Thyroid gland (tissue), 4 donors: ENCODE data around the gene C18orf54. TPM values are rescaled to one million over a fixed set of nuclear protein-coding genes. Genes with fewer than 3 reads are reported as not detected.
A peak's percentile ranks its signal among the peaks of the same experiment; 100 is the strongest.

Experiments
- DNase-seq, 2 donors: peaks; one replicate each; pipeline ENCODE4 v3.0.0-alpha.2; 2019
- H3K27ac ChIP-seq, 3 donors: fragments of 200-600 bp; sonication (generic); 1 replicate in 2 of 3; 2 replicates in 1 of 3; pipeline ENCODE4 v1.5.1; 2016 to 2019; ENCODE audit warnings: mild to moderate bottlenecking in 1 of 3, moderate library complexity in 1 of 3
- H3K27me3 ChIP-seq: fragments of 200-600 bp; sonication (generic); one replicate; pipeline ENCODE4 v1.5.1; 2019
- H3K36me3 ChIP-seq, 2 donors: fragments of 200-600 bp; sonication (generic); one replicate each; pipeline ENCODE4 v1.5.1; 2016 to 2019
- H3K4me1 ChIP-seq, 2 donors: fragments of 200-600 bp; sonication (generic); one replicate each; pipeline ENCODE4 v1.5.1; 2017 to 2019
- H3K4me3 ChIP-seq, 3 donors: fragments of 200-600 bp; sonication (generic); replicated peaks in 1 of 3; 1 replicate in 2 of 3; 2 replicates in 1 of 3; pipeline ENCODE4 v1.5.1; 2016; ENCODE audit warnings: mild to moderate bottlenecking in 1 of 3
- H3K9me3 ChIP-seq: fragments of 200-600 bp; sonication (generic); one replicate; pipeline ENCODE4 v1.5.1; 2017
- POLR2A ChIP-seq, 2 donors: fragments of 450-650 bp; IDR thresholded peaks; one replicate each; pipeline ENCODE4 v1.6.1; 2017; ENCODE audit warnings: antibody characterized with exemption in 2 of 2, mild to moderate bottlenecking in 2 of 2, moderate library complexity in 1 of 2
- WGBS, 2 donors: methylation state at CpG; one replicate each; pipeline ENCODE4 v1.1.5; 2017; 5-methylcytosine and 5-hydroxymethylcytosine counted together
- intact Hi-C: fragments of 100-400 bp; cut with DNase I; formaldehyde crosslinking; loops from one replicate; pipeline ENCODE4 v1.15.1; 2023
- total RNA-seq, 4 donors: library from RNA; depleted of rRNA; stranded (reverse); fragments of >200 nt; gene quantifications; one replicate each; pipeline ENCODE4 v1.2.3, GENCODE V29; 2016
- TF ChIP-seq, protein P1 (sequence below), 6 experiments: fragments of 200-600 bp in 3 of 6; fragments of 450-650 bp in 3 of 6; sonication (generic) in 3 of 6; IDR thresholded peaks; one replicate each; pipeline ENCODE4 v1.5.1; 2016 to 2019; ENCODE audit warnings: antibody characterized with exemption in 6 of 6, mild to moderate bottlenecking in 2 of 6, inconsistent platforms in 1 of 6, moderate library complexity in 1 of 6

C18orf54 gene
- total RNA-seq, 4 donors from 2014 or later: 0.96 to 2.2 (median 1.5) TPM

DNA sequence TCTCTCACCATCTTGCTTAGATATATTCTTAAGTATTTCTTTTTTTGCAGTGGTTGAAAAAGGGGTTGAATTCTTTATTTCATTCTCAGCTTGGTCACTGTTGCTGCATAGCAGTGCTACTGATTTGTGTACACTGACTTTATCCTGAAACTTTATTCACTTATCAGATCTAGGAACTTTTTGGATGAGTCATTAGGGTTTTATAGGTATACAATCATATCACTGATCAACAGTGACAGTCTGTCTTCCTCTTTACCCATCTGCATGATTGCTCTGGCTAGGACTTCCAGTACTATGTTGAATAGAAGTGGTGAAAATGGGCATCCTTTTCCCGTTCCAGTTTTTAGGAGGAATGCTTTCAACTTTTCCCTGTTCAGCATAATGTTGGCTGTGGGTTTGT lies 6.5 kb upstream of the C18orf54 start:
- no peak for TF ChIP-seq POLR2A (IDR thresholded peaks at IDR 0.05)
- TF ChIP-seq, protein P1, sequence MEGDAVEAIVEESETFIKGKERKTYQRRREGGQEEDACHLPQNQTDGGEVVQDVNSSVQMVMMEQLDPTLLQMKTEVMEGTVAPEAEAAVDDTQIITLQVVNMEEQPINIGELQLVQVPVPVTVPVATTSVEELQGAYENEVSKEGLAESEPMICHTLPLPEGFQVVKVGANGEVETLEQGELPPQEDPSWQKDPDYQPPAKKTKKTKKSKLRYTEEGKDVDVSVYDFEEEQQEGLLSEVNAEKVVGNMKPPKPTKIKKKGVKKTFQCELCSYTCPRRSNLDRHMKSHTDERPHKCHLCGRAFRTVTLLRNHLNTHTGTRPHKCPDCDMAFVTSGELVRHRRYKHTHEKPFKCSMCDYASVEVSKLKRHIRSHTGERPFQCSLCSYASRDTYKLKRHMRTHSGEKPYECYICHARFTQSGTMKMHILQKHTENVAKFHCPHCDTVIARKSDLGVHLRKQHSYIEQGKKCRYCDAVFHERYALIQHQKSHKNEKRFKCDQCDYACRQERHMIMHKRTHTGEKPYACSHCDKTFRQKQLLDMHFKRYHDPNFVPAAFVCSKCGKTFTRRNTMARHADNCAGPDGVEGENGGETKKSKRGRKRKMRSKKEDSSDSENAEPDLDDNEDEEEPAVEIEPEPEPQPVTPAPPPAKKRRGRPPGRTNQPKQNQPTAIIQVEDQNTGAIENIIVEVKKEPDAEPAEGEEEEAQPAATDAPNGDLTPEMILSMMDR (IDR thresholded peaks at IDR 0.05): no peak
- no peaks in the 10 kb centered on the region for H3K4me1 ChIP-seq
- H3K4me3 ChIP-seq: no peak overlapping the region
- no peak overlapping the region for H3K27ac ChIP-seq
- DNase-seq: no peak
- intact Hi-C loops: no loop called here
- H3K36me3 ChIP-seq: no peaks in the 10 kb centered on the region
- no peaks in the 10 kb centered on the region for H3K9me3 ChIP-seq
- WGBS, 2 donors: 82 to 97% methylated on average over 1 of the region's 1 CpG
- no peaks in the 10 kb centered on the region for H3K27me3 ChIP-seq

DNA sequence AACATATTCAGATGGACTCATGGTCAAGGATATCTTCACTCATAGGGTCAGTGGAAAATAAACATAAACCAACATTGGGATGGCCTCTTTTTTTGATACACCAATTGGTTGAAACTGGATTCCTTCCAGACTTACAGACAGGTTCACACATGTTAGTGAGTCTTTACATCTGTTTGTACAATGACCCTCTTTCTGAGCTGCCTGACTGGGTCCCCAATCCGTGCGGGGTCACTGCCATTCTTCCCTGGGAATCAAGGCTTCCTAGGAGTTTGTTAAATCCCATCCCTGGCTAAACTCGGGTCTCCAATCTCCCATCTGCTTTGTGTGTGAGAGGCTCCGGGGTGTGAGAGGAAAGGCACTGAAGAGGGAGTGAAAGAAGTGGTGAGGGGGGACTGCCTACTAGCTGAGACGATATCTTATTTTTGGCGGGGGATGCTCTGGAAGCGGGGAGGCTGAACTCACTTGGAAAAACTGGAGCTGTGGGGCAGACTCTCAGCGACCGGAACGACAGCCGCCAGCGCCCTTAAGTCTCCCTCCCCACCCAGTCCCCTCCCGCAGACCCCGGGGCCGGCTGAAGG lies 535 bp upstream of the C18orf54 start:
- Histone ChIP-seq H3K4me1 (peaks cover 7 to 10% of the 10 kb centered on the region in 2 donors), H3K27ac (peak overlapping the region in 1 of 3 donors; percentile 24), H3K27me3 (no peaks in the 10 kb centered on the region), H3K4me3 (peak overlapping the region; percentile 51 to 71 (median 66)), H3K9me3 (no peaks in the 10 kb centered on the region), H3K36me3 (no peaks in the 10 kb centered on the region)
- WGBS, 2 donors: 3 to 5% methylated on average over 15 of the region's 15 CpGs
- intact Hi-C loops: no loop called here
- TF ChIP-seq, protein P1 (IDR thresholded peaks at IDR 0.05): no peak
- TF ChIP-seq POLR2A (IDR thresholded peaks at IDR 0.05): no peak
- DNase-seq: no peak

DNA sequence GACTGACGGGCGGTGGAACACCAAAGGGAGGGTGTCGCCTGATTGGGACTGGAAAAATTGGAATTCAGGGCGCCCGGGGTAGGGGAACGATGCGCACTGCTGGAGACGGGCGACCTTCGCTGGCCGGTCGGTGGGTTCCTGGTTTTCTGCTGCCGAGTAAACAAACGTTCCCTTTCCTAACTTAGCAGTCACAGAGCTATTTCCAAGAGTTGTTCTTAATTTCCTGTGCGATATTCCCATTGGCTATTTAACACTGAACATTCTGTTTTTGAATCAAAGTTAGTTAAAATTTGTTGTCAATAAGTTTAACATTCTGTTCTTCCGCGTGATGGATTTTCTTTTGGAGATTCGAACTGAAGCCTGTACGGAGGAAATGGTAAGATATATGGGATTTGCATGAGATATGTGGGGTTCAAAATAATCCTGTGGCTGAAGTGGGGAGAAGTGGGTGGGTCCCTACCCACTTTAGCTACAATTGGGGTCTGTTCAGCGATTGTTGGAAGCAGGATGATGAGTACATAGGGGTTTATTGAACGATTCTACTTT lies 862 bp downstream of the C18orf54 start:
- 2 to 3% methylated on average over 21 of the region's 21 CpGs for WGBS, 2 donors
- peak overlapping the region; percentile 25 to 71 (median 66) for H3K4me3 ChIP-seq

DNA sequence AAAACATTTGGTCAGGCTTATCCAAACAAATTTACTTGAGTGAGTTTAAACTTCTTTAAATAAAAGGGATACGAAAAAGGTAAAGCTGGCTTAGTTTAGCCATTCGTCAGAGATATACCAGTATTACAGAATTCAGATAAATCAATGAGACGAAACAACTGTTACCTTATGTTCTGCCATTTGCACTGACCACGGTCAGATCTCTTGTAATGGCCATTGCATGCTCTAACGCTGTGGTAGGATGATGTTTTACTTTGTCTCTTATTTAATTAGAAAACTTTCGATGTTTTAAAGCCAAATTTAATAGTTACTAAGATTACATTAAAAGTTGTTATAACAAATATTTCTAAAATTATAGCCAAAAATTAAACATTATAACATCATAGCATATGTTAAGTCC lies 1.5 kb downstream of the C18orf54 start:
- 64 to 74% methylated on average over 6 of the region's 6 CpGs for WGBS, 2 donors
- peaks cover 7 to 10% of the 10 kb centered on the region in 2 donors for H3K4me1 ChIP-seq
- DNase-seq: no peak
- no peaks in the 10 kb centered on the region for H3K27me3 ChIP-seq
- intact Hi-C loops: no loop called here
- peak overlapping the region in 1 of 3 donors; percentile 71 for H3K4me3 ChIP-seq
- H3K36me3 ChIP-seq: no peaks in the 10 kb centered on the region
- H3K27ac ChIP-seq: no peak overlapping the region
- no peaks in the 10 kb centered on the region for H3K9me3 ChIP-seq
- TF ChIP-seq, protein P1 (IDR thresholded peaks at IDR 0.05): no peak
- TF ChIP-seq POLR2A (IDR thresholded peaks at IDR 0.05): no peak

More for the DNA sequence above, 862 bp downstream of the C18orf54 start:
- intact Hi-C loops: no loop called here
- Histone ChIP-seq H3K9me3 (no peaks in the 10 kb centered on the region), H3K27ac (peak overlapping the region in 1 of 3 donors; percentile 44), H3K4me1 (peaks cover 7 to 10% of the 10 kb centered on the region in 2 donors), H3K36me3 (no peaks in the 10 kb centered on the region), H3K27me3 (no peaks in the 10 kb centered on the region)
- TF ChIP-seq, protein P1 (IDR thresholded peaks at IDR 0.05): no peak
- no peak for TF ChIP-seq POLR2A (IDR thresholded peaks at IDR 0.05)
- peak in 1 of 2 donors; percentile 5 for DNase-seq

DNA sequence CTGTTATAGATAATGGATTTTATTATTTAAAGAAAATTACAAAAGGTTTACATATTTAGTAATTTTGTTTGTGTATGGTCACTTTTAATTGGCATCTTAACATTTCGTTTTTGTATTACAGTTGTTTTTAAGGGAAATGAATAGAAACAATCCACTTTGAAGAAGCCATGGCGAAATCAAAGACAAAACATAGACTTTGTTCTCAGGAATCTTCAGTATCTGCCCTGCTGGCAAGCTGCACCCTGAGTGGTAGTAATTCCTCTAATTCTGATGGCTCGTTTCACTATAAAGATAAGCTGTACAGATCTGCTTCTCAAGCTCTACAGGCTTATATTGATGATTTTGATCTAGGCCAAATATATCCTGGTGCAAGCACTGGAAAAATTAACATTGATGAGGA lies 2.7 kb downstream of the C18orf54 start:
- TF ChIP-seq POLR2A (IDR thresholded peaks at IDR 0.05): no peak
- TF ChIP-seq, protein P1 (IDR thresholded peaks at IDR 0.05): no peak
- WGBS, 2 donors: 89 to 95% methylated on average over 3 of the region's 3 CpGs

More for the DNA sequence above, 2.7 kb downstream of the C18orf54 start:
- Histone ChIP-seq H3K9me3 (no peaks in the 10 kb centered on the region), H3K36me3 (no peaks in the 10 kb centered on the region), H3K4me1 (peaks cover 7 to 10% of the 10 kb centered on the region in 2 donors), H3K27me3 (no peaks in the 10 kb centered on the region), H3K27ac (no peak overlapping the region), H3K4me3 (no peak overlapping the region)
- intact Hi-C loops: no loop called here
- no peak for DNase-seq
